CD4-positive, alpha-beta T cell treated with Interleukin-4 for 1 hour (primary cell): ENCODE data around the gene LHFPL4.
A peak's percentile ranks its signal among the peaks of the same experiment; 100 is the strongest.

Experiments
- DNase-seq, 2 donors: peaks; one replicate each; pipeline ENCODE4 v3.0.0-alpha.2; 2020 to 2022

The LHFPL4 gene

DNA sequence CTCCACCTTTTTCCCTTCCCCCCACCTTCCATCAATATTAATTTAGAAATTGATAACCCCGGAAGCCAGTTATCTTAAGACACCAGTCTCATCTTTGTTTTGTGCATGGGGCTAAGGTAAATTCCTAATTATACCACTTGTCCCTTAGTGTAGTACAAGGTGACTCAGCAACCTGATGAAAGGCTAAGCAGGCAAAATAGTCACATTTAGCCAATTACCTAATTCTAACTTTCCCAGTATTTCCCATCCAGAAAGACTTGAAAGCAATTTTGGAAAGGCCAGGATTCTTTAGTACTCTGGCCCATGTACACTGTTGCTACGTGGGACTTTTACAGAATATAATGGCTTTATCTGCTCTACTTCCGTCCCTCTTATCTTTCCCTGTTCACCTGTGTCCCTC lies 83.6 kb downstream of the LHFPL4 start:
- no peak for DNase-seq

DNA sequence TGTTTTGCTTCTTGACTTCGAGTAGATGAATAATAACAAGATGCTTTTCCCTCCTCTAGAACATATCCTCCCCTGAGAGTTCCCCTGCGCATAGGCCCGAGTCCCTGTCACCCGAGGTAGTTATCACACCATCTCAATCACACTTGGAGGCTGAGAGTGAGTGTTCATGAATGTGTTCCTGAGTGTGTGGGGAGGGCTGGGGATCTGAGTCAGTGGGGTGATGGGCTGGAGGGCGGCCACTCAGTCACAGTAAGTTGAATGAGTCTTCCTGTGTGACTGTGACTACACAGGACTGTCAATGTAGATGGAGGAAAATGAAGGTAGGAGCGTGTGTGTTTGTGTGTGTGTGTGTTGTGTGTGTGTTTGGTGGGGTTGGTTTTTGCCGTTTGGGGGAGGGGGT lies 85.2 kb downstream of the LHFPL4 start:
- DNase-seq: no peak

DNA sequence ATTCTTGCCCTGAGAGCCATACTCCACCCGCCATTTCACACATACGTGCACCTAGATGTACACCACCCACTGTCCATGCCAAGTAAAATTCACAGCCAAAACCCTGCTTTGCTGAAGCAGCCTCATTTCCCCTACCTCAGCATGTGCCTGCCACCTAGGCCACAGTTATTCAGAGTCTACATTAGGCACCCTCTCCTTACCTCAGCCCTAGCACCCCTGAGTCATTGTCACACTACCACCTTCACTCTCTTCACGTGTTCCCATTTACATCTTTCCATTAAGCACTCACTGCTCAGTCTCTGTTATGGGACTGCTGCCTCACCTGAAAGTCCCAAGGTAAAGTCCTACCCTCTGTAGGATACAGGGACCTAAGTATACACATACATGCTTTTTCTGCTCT lies 86.2 kb downstream of the LHFPL4 start:
- no peak for DNase-seq

DNA sequence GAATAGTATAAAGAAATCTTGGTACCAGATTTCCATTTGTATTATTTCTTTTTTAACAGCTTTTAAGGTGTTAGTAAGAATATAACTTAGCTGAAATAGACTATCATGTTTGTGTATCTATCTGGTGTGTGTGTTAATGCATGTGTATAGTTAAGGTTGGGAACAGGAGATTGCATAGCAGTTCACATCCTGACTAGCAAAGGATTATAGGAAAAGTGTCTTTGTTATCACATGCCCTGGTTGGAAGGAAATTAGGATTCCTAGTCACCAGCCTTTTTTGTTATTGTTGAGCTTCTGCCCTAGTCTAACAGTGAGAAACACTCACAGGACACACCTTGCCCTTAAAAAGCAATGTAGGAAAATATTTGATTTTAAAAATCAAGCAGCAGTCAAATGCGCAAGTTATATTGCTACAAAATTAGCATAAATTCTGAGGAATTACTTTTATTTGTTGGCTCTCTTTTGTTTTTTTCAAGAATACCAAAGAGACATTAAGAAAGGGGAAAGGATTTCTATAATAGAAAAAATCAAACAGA lies 98.0 kb downstream of the LHFPL4 start:
- DNase-seq: no peak

DNA sequence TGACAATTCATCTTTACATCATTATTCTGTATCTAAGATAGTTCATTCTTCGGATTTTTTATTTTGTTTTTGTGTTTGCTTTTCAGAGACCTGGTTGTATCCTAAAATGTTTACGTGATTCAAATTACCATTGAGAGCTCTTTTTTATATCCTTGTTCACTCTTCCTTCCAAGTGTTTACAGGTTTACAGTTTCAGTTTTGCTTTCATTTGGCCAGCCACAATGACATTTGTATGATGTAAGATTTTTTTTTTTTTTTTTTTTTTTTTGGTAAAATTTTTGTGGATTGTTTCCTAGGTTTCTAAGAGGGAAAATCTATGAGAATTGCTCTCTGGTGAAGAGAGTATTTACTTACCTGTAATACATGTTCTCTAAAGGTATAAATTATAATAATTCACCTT lies 101.2 kb downstream of the LHFPL4 start:
- peak in 1 of 2 donors; percentile 49 for DNase-seq

DNA sequence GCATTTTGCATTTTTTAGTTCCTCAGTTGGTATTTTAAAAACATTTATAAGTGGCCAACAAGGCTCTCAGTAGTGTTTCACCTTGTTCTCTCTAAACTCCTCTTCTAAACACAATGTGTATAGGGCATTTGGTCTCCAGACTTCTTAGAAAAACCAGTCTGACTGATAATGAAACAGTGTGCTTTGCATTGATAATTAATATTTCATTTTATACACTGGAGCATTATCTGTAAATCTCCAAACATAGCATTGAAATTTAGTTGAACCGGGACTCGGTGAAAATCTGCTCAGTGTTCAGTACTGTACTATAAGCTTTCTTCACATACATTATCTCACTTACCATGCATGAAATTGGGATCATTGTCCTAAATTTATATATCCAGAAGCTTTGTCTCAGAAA lies 102.6 kb downstream of the LHFPL4 start:
- no peak for DNase-seq

DNA sequence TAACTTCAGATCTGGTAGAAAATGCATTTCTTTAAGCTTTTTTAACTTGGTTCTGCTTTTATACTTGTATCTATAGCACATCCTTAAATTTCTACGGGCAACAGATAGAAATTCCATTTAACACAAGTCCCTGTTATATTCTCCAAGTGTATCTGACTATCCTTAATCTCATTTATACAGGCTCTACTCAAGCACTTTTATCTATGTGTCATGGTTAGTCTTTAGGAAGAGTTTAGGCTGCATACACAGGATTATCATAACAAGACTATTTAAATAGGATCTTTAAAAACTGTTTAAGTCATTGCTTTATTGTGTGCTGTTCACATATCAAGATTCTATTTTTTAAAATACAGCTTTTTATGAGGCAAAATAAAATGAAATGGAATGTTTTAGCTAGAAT lies 103.5 kb downstream of the LHFPL4 start:
- no peak for DNase-seq

DNA sequence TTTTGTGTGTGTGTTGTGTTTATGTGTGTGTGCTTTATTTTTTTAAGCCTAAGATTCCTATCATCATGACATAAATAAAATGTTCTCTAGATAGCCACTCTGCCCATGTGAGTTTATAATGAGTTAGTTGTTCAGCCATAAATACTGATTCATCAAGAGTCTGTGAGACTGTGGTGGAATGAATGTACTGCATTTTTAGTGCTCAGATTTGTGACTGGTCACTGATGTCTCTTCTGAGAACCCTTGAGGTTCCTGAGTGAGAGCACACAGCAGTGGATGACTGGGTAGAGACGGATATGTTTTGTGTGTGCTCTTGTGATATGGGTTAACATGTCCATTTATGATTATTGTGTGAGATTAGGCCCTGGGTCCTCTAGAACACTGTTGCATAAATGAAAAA lies 105.0 kb downstream of the LHFPL4 start:
- DNase-seq: no peak
